Osteocyte (in vitro differentiated cells): ENCODE results near the gene RAD54L. TPM values are rescaled to one million over a fixed set of nuclear protein-coding genes. Genes with fewer than 3 reads are reported as not detected.

Experiments used
- DNase-seq: peaks from one replicate; pipeline ENCODE4 v3.0.0; 2021; ENCODE audit warnings: mixed read lengths; ENCODE audit not compliant: unreplicated experiment; ENCODE audit errors: extremely low spot score
- H3K27ac Mint-ChIP-seq: one replicate; pipeline ENCODE4 v1.8.0; 2021; ENCODE audit warnings: mild to moderate bottlenecking, mixed read lengths; ENCODE audit not compliant: unreplicated experiment
- H3K27me3 Mint-ChIP-seq: one replicate; pipeline ENCODE4 v1.8.0; 2021; ENCODE audit warnings: mixed read lengths; ENCODE audit not compliant: unreplicated experiment
- H3K36me3 Mint-ChIP-seq: one replicate; pipeline ENCODE4 v1.8.0; 2021; ENCODE audit warnings: mixed read lengths; ENCODE audit not compliant: unreplicated experiment
- H3K4me1 Mint-ChIP-seq: one replicate; pipeline ENCODE4 v1.8.0; 2021; ENCODE audit warnings: mixed read lengths; ENCODE audit not compliant: unreplicated experiment
- H3K4me3 Mint-ChIP-seq: one replicate; pipeline ENCODE4 v1.8.0; 2021; ENCODE audit warnings: mild to moderate bottlenecking, moderate library complexity, mixed read lengths; ENCODE audit not compliant: unreplicated experiment
- H3K9me3 Mint-ChIP-seq: one replicate; pipeline ENCODE4 v1.8.0; 2021; ENCODE audit warnings: mixed read lengths; ENCODE audit not compliant: unreplicated experiment
- CTCF ChIP-seq: fragments of 200-600 bp; sonication (generic); IDR thresholded peaks from 2 replicates; pipeline ENCODE4 v1.5.0; 2021; ENCODE audit warnings: antibody characterized with exemption, mild to moderate bottlenecking, moderate library complexity
- total RNA-seq: library from RNA; stranded (reverse); gene quantifications from 2 replicates; pipeline ENCODE4 v1.2.1, GENCODE V29; 2021

Gene RAD54L
- total RNA-seq, 1 donor from 2014 or later = 4.2 TPM

GRCh38 chr1:46303038-46303871 lies 55.7 kb downstream of the RAD54L start, which contains the start of the genes LRRC41 and UQCRH:
TSS of gene LRRC41 (minus strand) at chr1:46303616. CDS start at chr1:46303322, 294 bp downstream.
TSS of gene UQCRH (plus strand) at chr1:46303698. CDS start at chr1:46303767, 69 bp downstream.
- H3K27ac Mint-ChIP-seq = peak within 1 kb of the TSS; percentile 99
- H3K4me3 Mint-ChIP-seq = peak within 1 kb of the TSS; percentile 99
- no peak for TF ChIP-seq CTCF
- H3K36me3 Mint-ChIP-seq = peaks cover 3% of the 10 kb centered on the region
- peaks cover 42% of the 10 kb centered on the region for H3K4me1 Mint-ChIP-seq
- DNase-seq = peak; percentile 98
- no peaks in the 10 kb centered on the region for H3K9me3 Mint-ChIP-seq
- no peaks in the 10 kb centered on the region for H3K27me3 Mint-ChIP-seq

GRCh38 chr1:46303872-46304326 lies 56.3 kb downstream of the RAD54L start:
- peak overlapping the region; percentile 99 for H3K4me3 Mint-ChIP-seq
- peaks cover 38% of the 10 kb centered on the region for H3K4me1 Mint-ChIP-seq
- no peak for DNase-seq
- H3K27ac Mint-ChIP-seq = peak overlapping the region; percentile 99
- no peak for TF ChIP-seq CTCF
- no peaks in the 10 kb centered on the region for H3K9me3 Mint-ChIP-seq
- no peaks in the 10 kb centered on the region for H3K27me3 Mint-ChIP-seq
- peaks cover 5% of the 10 kb centered on the region for H3K36me3 Mint-ChIP-seq

- no peaks in the 10 kb centered on the region for H3K27me3 Mint-ChIP-seq
- H3K4me3 Mint-ChIP-seq = peak overlapping the region; percentile 22
- TF ChIP-seq CTCF = no peak
- H3K4me1 Mint-ChIP-seq = peaks cover 25% of the 10 kb centered on the region
- H3K36me3 Mint-ChIP-seq = peaks cover 16% of the 10 kb centered on the region
- H3K27ac Mint-ChIP-seq = no peak overlapping the region
- DNase-seq = no peak
- no peaks in the 10 kb centered on the region for H3K9me3 Mint-ChIP-seq
Measured at GRCh38 chr1:46306159-46306530, 58.6 kb downstream of the RAD54L start.

- DNase-seq = no peak
- Mint-ChIP-seq H3K4me1 (peaks cover 14% of the 10 kb centered on the region), H3K36me3 (peaks cover 30% of the 10 kb centered on the region), H3K27ac (no peak overlapping the region), H3K9me3 (no peaks in the 10 kb centered on the region), H3K4me3 (no peak overlapping the region), H3K27me3 (no peaks in the 10 kb centered on the region)
- no peak for TF ChIP-seq CTCF
Measured at GRCh38 chr1:46309401-46310159, 62.0 kb downstream of the RAD54L start.

GRCh38 chr1:46310321-46310720 lies 62.8 kb downstream of the RAD54L start:
- no peak for TF ChIP-seq CTCF
- no peak overlapping the region for H3K4me3 Mint-ChIP-seq
- H3K4me1 Mint-ChIP-seq = peaks cover 9% of the 10 kb centered on the region
- no peak overlapping the region for H3K27ac Mint-ChIP-seq
- H3K36me3 Mint-ChIP-seq = peaks cover 33% of the 10 kb centered on the region
- DNase-seq = no peak
- H3K9me3 Mint-ChIP-seq = no peaks in the 10 kb centered on the region
- no peaks in the 10 kb centered on the region for H3K27me3 Mint-ChIP-seq
